Measurements from ENCODE around the gene GBP2.

The GBP2 gene

DNA sequence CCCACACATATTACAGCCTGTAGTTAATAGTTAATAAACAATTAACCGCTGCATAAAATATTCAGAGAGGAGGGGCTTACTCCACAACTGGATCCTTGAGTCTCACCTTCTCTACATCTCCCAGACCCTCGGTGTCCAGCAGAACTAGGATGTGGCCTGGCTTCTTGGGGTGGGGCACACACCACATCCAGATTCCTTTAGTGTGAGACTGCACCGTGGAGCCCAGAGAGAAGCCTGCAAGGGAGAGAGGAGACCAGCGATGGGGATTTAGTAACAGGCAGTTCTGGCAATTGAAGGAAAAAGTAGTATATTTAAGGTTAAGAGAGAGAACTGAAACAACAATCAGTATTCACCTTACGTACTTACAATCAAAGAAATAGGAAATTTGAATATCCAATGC is 65.8 kb downstream of the GBP2 start:
- no peak for DNase-seq

All from DMS153 (cell line).